HG03196 (cell line): Measurements from ENCODE around the gene STEEP1.
"Not testable (repeated sequence)": the region's sequence is repeated elsewhere in the genome, so short reads cannot be mapped to it uniquely, and the experiment has no call there.

ENCODE experiments used
- ATAC-seq: cut with Tn5 transposase; IDR thresholded peaks from one replicate; pipeline ENCODE4 v1.9.1; 2021; ENCODE audit not compliant: unreplicated experiment

The STEEP1 gene

GRCh38 chrX:119537487-119537886 is 27.7 kb downstream of the STEEP1 start:
- no peak for ATAC-seq

- ATAC-seq: no peak
Observed at GRCh38 chrX:119529345-119530276, 35.6 kb downstream of the STEEP1 start.

GRCh38 chrX:119523664-119524184 is 41.5 kb downstream of the STEEP1 start:
- ATAC-seq: no peak

- ATAC-seq: no peak
Observed at GRCh38 chrX:119521246-119521645, 44.0 kb downstream of the STEEP1 start.

- ATAC-seq: no peak
Observed at GRCh38 chrX:119518371-119518770, 46.8 kb downstream of the STEEP1 start.

- no peak for ATAC-seq
Observed at GRCh38 chrX:119516157-119516702, 49.0 kb downstream of the STEEP1 start.

GRCh38 chrX:119512146-119512800 is 52.9 kb downstream of the STEEP1 start:
- ATAC-seq: no peak

GRCh38 chrX:119507206-119507605 is 58.0 kb downstream of the STEEP1 start:
- ATAC-seq: no peak

GRCh38 chrX:119505945-119506344 is 59.3 kb downstream of the STEEP1 start:
- no peak for ATAC-seq

- not testable (repeated sequence) for ATAC-seq
Observed at GRCh38 chrX:119505145-119505544, 60.1 kb downstream of the STEEP1 start.

GRCh38 chrX:119503484-119503861 is 61.7 kb downstream of the STEEP1 start:
- no peak for ATAC-seq

GRCh38 chrX:119502727-119503483 is 62.3 kb downstream of the STEEP1 start:
- ATAC-seq: no peak

GRCh38 chrX:119501511-119502148 is 63.6 kb downstream of the STEEP1 start:
- no peak for ATAC-seq

GRCh38 chrX:119500061-119500800 is 65.0 kb downstream of the STEEP1 start:
- ATAC-seq: no peak

- no peak for ATAC-seq
Observed at GRCh38 chrX:119497185-119497584, 68.0 kb downstream of the STEEP1 start.

- ATAC-seq: no peak
Observed at GRCh38 chrX:119495734-119496726, 69.2 kb downstream of the STEEP1 start.

- ATAC-seq: not testable (repeated sequence)
Observed at GRCh38 chrX:119493851-119494495, 71.2 kb downstream of the STEEP1 start.

- ATAC-seq: no peak
Observed at GRCh38 chrX:119492463-119492862, 72.7 kb downstream of the STEEP1 start.
